Measurements from ENCODE around the gene SLC44A1.

The SLC44A1 gene

DNA sequence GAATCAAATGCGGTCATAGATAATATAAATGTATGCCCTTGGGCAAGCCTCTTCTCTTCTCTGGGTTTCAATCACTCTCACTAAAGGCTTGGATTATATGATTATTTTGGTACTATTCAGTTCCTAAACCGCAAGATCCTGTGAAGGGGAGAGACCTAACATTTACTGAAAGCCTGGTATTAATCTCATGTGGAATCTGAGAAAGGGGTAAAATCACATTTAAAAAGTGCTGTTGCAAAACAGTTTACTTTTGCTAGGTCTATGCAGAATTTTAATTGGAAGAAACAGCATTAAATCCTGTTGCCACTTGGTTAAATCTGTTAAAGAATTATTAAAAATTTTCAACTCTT is 50.7 kb downstream of the SLC44A1 start:
- no peak overlapping the region for H2BK5ac ChIP-seq (ENCODE audit: low read length)
- H2AK5ac ChIP-seq (ENCODE audit: low read depth, low read length): no peak overlapping the region
- no peaks in the 10 kb centered on the region for H3K79me1 ChIP-seq (ENCODE audit: low read depth, low read length)
- H2BK15ac ChIP-seq (ENCODE audit: low read length): no peak overlapping the region
- H3K4me2 ChIP-seq (ENCODE audit: insufficient read depth, low read length, poor library complexity, severe bottlenecking): no peak overlapping the region
- no peak overlapping the region for H2AFZ ChIP-seq (ENCODE audit: low read length)
- peaks cover 2 to 6% of the 10 kb centered on the region in 2 donors for H3K4me1 ChIP-seq (ENCODE audit: control insufficient read depth in 2 of 2, insufficient read depth in 1 of 2, low read depth in 1 of 2, low read length in 2 of 2)
- H3K4ac ChIP-seq (ENCODE audit: low read length): no peak overlapping the region
- no peak overlapping the region for H2BK12ac ChIP-seq (ENCODE audit: low read length)
- WGBS, 2 donors (ENCODE audit: extremely low coverage in 2 of 2, insufficient read length in 2 of 2, insufficient replicate concordance in 1 of 2): no CpG with 5 or more reads among the region's 2 CpGs
- no peak overlapping the region for H3K9ac ChIP-seq (ENCODE audit: low read depth, low read length, poor library complexity)
- H3K14ac ChIP-seq (ENCODE audit: low read length): no peak overlapping the region
- H2BK120ac ChIP-seq (ENCODE audit: low read depth, low read length): no peak overlapping the region
- H3K9me3 ChIP-seq (replicated peaks in 1 of 2; ENCODE audit: control insufficient read depth in 2 of 2, insufficient read depth in 1 of 2, low read depth in 1 of 2, low read length in 2 of 2): no peaks in the 10 kb centered on the region
- H3K23ac ChIP-seq (ENCODE audit: low read depth, low read length, poor library complexity): no peak overlapping the region
- H3K27ac ChIP-seq (replicated peaks; ENCODE audit: low read length): no peak overlapping the region
- no peak overlapping the region for H3K18ac ChIP-seq (ENCODE audit: low read length)
- no peaks in the 10 kb centered on the region for H3K36me3 ChIP-seq (replicated peaks in 1 of 2; ENCODE audit: control insufficient read depth in 2 of 2, insufficient read depth in 2 of 2, low read length in 2 of 2)
- no peak overlapping the region for H4K8ac ChIP-seq (ENCODE audit: low read depth, low read length)
- no peaks in the 10 kb centered on the region for H3K27me3 ChIP-seq (ENCODE audit: control insufficient read depth in 3 of 3, insufficient read depth in 3 of 3, low read depth in 1 of 3, low read length in 3 of 3)
- no peak overlapping the region for H4K91ac ChIP-seq (ENCODE audit: low read depth, low read length, poor library complexity)
- H3K4me3 ChIP-seq (ENCODE audit: low read length in 2 of 2): no peak overlapping the region
- DNase-seq (ENCODE audit: low spot score): no peak

DNA sequence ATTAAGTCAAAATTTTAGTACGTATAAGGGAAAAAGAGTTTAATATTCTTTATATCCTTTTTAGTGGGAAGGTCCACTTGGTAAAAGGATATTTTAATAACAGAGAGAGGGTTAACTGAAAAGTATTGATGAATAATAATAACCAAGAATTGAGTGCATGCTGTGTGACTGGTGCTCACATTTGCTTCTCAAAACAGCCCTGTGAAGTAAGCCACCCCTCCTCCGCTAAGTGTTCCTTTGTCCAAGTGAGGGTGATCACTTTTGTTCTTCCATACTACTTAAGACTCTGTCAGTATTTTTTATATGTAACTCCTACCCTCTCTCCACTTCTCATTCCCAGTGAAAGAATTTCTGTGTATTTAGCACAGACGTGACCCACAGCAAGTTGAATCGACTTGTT is 51.5 kb downstream of the SLC44A1 start:
- DNase-seq (ENCODE audit: low spot score): no peak
- Histone ChIP-seq H3K23ac (ENCODE audit: low read depth, low read length, poor library complexity) (no peak overlapping the region), H3K36me3 (replicated peaks in 1 of 2; ENCODE audit: control insufficient read depth in 2 of 2, insufficient read depth in 2 of 2, low read length in 2 of 2) (no peaks in the 10 kb centered on the region), H2BK120ac (ENCODE audit: low read depth, low read length) (no peak overlapping the region), H2AFZ (ENCODE audit: low read length) (peak overlapping the region; percentile 40), H3K9me3 (replicated peaks in 1 of 2; ENCODE audit: control insufficient read depth in 2 of 2, insufficient read depth in 1 of 2, low read depth in 1 of 2, low read length in 2 of 2) (no peaks in the 10 kb centered on the region), H4K8ac (ENCODE audit: low read depth, low read length) (no peak overlapping the region), H2BK12ac (ENCODE audit: low read length) (no peak overlapping the region), H3K4ac (ENCODE audit: low read length) (no peak overlapping the region), H2BK15ac (ENCODE audit: low read length) (no peak overlapping the region), H3K9ac (ENCODE audit: low read depth, low read length, poor library complexity) (no peak overlapping the region), H3K14ac (ENCODE audit: low read length) (no peak overlapping the region), H2AK5ac (ENCODE audit: low read depth, low read length) (no peak overlapping the region), H3K27me3 (ENCODE audit: control insufficient read depth in 3 of 3, insufficient read depth in 3 of 3, low read depth in 1 of 3, low read length in 3 of 3) (no peaks in the 10 kb centered on the region), H3K4me2 (ENCODE audit: insufficient read depth, low read length, poor library complexity, severe bottlenecking) (no peak overlapping the region), H3K4me1 (ENCODE audit: control insufficient read depth in 2 of 2, insufficient read depth in 1 of 2, low read depth in 1 of 2, low read length in 2 of 2) (peaks cover 2 to 6% of the 10 kb centered on the region in 2 donors), H3K18ac (ENCODE audit: low read length) (no peak overlapping the region), H3K79me1 (ENCODE audit: low read depth, low read length) (no peaks in the 10 kb centered on the region), H2BK5ac (ENCODE audit: low read length) (no peak overlapping the region), H4K91ac (ENCODE audit: low read depth, low read length, poor library complexity) (no peak overlapping the region), H3K4me3 (ENCODE audit: low read length in 2 of 2) (no peak overlapping the region), H3K27ac (replicated peaks; ENCODE audit: low read length) (no peak overlapping the region)
- WGBS, 2 donors (ENCODE audit: extremely low coverage in 2 of 2, insufficient read length in 2 of 2, insufficient replicate concordance in 1 of 2): no CpG with 5 or more reads among the region's 4 CpGs

DNA sequence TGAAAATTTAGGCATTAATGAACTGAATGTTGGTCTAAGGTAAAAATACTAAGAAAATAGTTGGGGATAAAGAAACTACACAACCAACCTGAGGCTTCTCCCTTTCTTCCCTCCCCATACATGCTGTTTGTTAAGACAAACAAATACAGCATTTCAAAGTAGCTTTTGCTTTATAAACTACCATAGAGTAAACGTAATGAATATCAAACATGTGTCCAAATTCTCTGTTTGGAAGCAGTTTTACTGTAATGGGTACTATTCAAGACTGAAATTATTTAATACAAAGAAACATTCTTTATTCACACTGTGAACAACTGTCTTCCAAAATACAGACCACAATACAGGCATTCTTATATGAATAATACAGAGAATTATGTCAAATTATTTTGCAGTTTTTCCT is 52.0 kb downstream of the SLC44A1 start:
- no peak overlapping the region for H4K91ac ChIP-seq (ENCODE audit: low read depth, low read length, poor library complexity)
- H3K4me1 ChIP-seq (ENCODE audit: control insufficient read depth in 2 of 2, insufficient read depth in 1 of 2, low read depth in 1 of 2, low read length in 2 of 2): peaks cover 2 to 6% of the 10 kb centered on the region in 2 donors
- no peaks in the 10 kb centered on the region for H3K27me3 ChIP-seq (ENCODE audit: control insufficient read depth in 3 of 3, insufficient read depth in 3 of 3, low read depth in 1 of 3, low read length in 3 of 3)
- peak overlapping the region; percentile 40 for H2AFZ ChIP-seq (ENCODE audit: low read length)
- H2AK5ac ChIP-seq (ENCODE audit: low read depth, low read length): no peak overlapping the region
- H2BK5ac ChIP-seq (ENCODE audit: low read length): no peak overlapping the region
- H3K4me3 ChIP-seq (ENCODE audit: low read length in 2 of 2): no peak overlapping the region
- no peaks in the 10 kb centered on the region for H3K79me1 ChIP-seq (ENCODE audit: low read depth, low read length)
- no peak overlapping the region for H2BK15ac ChIP-seq (ENCODE audit: low read length)
- H3K4ac ChIP-seq (ENCODE audit: low read length): no peak overlapping the region
- H3K9me3 ChIP-seq (replicated peaks in 1 of 2; ENCODE audit: control insufficient read depth in 2 of 2, insufficient read depth in 1 of 2, low read depth in 1 of 2, low read length in 2 of 2): no peaks in the 10 kb centered on the region
- no peak overlapping the region for H3K23ac ChIP-seq (ENCODE audit: low read depth, low read length, poor library complexity)
- H2BK120ac ChIP-seq (ENCODE audit: low read depth, low read length): no peak overlapping the region
- no peak overlapping the region for H4K8ac ChIP-seq (ENCODE audit: low read depth, low read length)
- no peak overlapping the region for H3K18ac ChIP-seq (ENCODE audit: low read length)
- H3K14ac ChIP-seq (ENCODE audit: low read length): no peak overlapping the region
- no peak overlapping the region for H3K4me2 ChIP-seq (ENCODE audit: insufficient read depth, low read length, poor library complexity, severe bottlenecking)
- H2BK12ac ChIP-seq (ENCODE audit: low read length): no peak overlapping the region
- H3K9ac ChIP-seq (ENCODE audit: low read depth, low read length, poor library complexity): no peak overlapping the region
- H3K27ac ChIP-seq (replicated peaks; ENCODE audit: low read length): no peak overlapping the region
- H3K36me3 ChIP-seq (replicated peaks in 1 of 2; ENCODE audit: control insufficient read depth in 2 of 2, insufficient read depth in 2 of 2, low read length in 2 of 2): no peaks in the 10 kb centered on the region
- WGBS, 2 donors (ENCODE audit: extremely low coverage in 2 of 2, insufficient read length in 2 of 2, insufficient replicate concordance in 1 of 2): no CpG with 5 or more reads among the region's 1 CpG
- no peak for DNase-seq (ENCODE audit: low spot score)

DNA sequence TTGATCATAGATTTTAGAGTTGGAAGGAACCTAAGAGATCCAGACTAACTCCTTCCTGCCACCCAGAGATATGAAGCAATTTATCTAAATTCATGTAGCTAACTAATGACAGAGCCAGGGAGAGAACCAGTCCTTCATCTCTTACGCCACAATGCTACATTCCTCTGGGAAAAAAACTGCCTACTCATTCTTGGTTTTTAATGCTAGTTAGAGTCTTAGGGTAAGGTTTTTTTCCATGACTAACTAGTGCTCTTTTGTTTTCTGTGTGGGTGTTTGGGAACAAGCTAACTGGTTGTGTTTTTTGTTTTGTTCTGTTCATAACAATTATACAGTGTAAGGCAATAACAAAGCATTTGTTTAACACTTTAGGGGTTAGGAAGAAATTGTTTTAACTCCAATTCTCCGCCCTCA is 52.4 kb downstream of the SLC44A1 start:
- H2BK15ac ChIP-seq (ENCODE audit: low read length): no peak overlapping the region
- no peak overlapping the region for H3K18ac ChIP-seq (ENCODE audit: low read length)
- no peak overlapping the region for H3K9ac ChIP-seq (ENCODE audit: low read depth, low read length, poor library complexity)
- H2AK5ac ChIP-seq (ENCODE audit: low read depth, low read length): no peak overlapping the region
- no peak overlapping the region for H3K4ac ChIP-seq (ENCODE audit: low read length)
- no peaks in the 10 kb centered on the region for H3K36me3 ChIP-seq (replicated peaks in 1 of 2; ENCODE audit: control insufficient read depth in 2 of 2, insufficient read depth in 2 of 2, low read length in 2 of 2)
- peaks cover 2 to 6% of the 10 kb centered on the region in 2 donors for H3K4me1 ChIP-seq (ENCODE audit: control insufficient read depth in 2 of 2, insufficient read depth in 1 of 2, low read depth in 1 of 2, low read length in 2 of 2)
- H3K4me3 ChIP-seq (ENCODE audit: low read length in 2 of 2): no peak overlapping the region
- WGBS, 2 donors (ENCODE audit: extremely low coverage in 2 of 2, insufficient read length in 2 of 2, insufficient replicate concordance in 1 of 2): no CpG with 5 or more reads among the region's 2 CpGs
- no peak overlapping the region for H4K91ac ChIP-seq (ENCODE audit: low read depth, low read length, poor library complexity)
- H2AFZ ChIP-seq (ENCODE audit: low read length): no peak overlapping the region
- no peak overlapping the region for H3K4me2 ChIP-seq (ENCODE audit: insufficient read depth, low read length, poor library complexity, severe bottlenecking)
- peak overlapping the region; percentile 36 for H3K27ac ChIP-seq (replicated peaks; ENCODE audit: low read length)
- no peak overlapping the region for H4K8ac ChIP-seq (ENCODE audit: low read depth, low read length)
- no peak overlapping the region for H3K23ac ChIP-seq (ENCODE audit: low read depth, low read length, poor library complexity)
- no peak overlapping the region for H2BK5ac ChIP-seq (ENCODE audit: low read length)
- no peak overlapping the region for H2BK120ac ChIP-seq (ENCODE audit: low read depth, low read length)
- H3K14ac ChIP-seq (ENCODE audit: low read length): no peak overlapping the region
- no peaks in the 10 kb centered on the region for H3K79me1 ChIP-seq (ENCODE audit: low read depth, low read length)
- H2BK12ac ChIP-seq (ENCODE audit: low read length): no peak overlapping the region
- DNase-seq (ENCODE audit: low spot score): peak; percentile 20
- H3K27me3 ChIP-seq (ENCODE audit: control insufficient read depth in 3 of 3, insufficient read depth in 3 of 3, low read depth in 1 of 3, low read length in 3 of 3): no peaks in the 10 kb centered on the region
- H3K9me3 ChIP-seq (replicated peaks in 1 of 2; ENCODE audit: control insufficient read depth in 2 of 2, insufficient read depth in 1 of 2, low read depth in 1 of 2, low read length in 2 of 2): no peaks in the 10 kb centered on the region
